ENCODE results near the gene MAP2. TPM values are rescaled to one million over a fixed set of nuclear protein-coding genes. Genes with fewer than 3 reads are reported as not detected.

The MAP2 gene
- total RNA-seq, 1 experiment from 2014 or later: 71.1 TPM

DNA sequence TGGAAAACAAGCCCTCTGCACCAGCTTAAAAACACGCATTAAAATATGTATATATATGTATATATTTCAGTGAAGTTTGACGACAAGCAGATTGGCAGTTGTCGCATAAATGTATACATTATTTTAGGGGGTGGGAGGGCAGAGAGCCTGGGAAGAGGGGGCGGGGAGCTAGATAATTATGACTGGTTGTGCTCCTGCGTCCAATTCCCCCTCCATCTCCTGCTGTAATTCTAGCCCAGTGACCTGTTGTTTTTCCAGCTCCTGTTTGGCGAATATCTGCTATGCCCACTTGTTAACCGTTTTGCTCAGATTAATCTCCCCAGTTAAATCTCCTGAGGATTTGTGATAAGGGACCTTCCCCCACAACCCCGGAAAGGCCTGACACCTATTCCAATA, 348.4 kb downstream of the MAP2 start:
- H3K27me3 ChIP-seq (ENCODE audit: insufficient read depth, low read depth): no peaks in the 10 kb centered on the region
- no peak overlapping the region for H3K4me2 ChIP-seq
- no peak overlapping the region for H2AFZ ChIP-seq
- H3K9me2 ChIP-seq (ENCODE audit: insufficient read depth): no peaks in the 10 kb centered on the region
- no peaks in the 10 kb centered on the region for H3K4me1 ChIP-seq (replicated peaks; ENCODE audit: insufficient read depth)
- BruUV-seq (replicated peaks): no TSS peak
- ChIA-PET CTCF (no interaction called here), POLR2A (ENCODE audit: unreplicated experiment) (no interaction called here)
- H3K4me3 ChIP-seq: no peak overlapping the region
- no peak overlapping the region for H3K27ac ChIP-seq
- no peak for TF ChIP-seq EZH2 (IDR thresholded peaks at IDR 0.05; ENCODE audit: low read depth)
- TF ChIP-seq, protein P1, sequence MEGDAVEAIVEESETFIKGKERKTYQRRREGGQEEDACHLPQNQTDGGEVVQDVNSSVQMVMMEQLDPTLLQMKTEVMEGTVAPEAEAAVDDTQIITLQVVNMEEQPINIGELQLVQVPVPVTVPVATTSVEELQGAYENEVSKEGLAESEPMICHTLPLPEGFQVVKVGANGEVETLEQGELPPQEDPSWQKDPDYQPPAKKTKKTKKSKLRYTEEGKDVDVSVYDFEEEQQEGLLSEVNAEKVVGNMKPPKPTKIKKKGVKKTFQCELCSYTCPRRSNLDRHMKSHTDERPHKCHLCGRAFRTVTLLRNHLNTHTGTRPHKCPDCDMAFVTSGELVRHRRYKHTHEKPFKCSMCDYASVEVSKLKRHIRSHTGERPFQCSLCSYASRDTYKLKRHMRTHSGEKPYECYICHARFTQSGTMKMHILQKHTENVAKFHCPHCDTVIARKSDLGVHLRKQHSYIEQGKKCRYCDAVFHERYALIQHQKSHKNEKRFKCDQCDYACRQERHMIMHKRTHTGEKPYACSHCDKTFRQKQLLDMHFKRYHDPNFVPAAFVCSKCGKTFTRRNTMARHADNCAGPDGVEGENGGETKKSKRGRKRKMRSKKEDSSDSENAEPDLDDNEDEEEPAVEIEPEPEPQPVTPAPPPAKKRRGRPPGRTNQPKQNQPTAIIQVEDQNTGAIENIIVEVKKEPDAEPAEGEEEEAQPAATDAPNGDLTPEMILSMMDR (conservative IDR thresholded peaks at IDR 0.05): no peak
- H3F3A ChIP-seq (ENCODE audit: insufficient read depth, low read depth): no peaks in the 10 kb centered on the region
- H3K36me3 ChIP-seq (ENCODE audit: low read depth): no peaks in the 10 kb centered on the region
- H3K9me3 ChIP-seq (ENCODE audit: insufficient read depth, low read depth): no peaks in the 10 kb centered on the region
- intact Hi-C loops (cut with micrococcal nuclease; ENCODE audit: unreplicated experiment): no loop called here
- DNase-seq: no peak
- no peaks in the 10 kb centered on the region for H3K79me2 ChIP-seq (ENCODE audit: low read depth)
- no peaks in the 10 kb centered on the region for H4K20me1 ChIP-seq (ENCODE audit: insufficient read depth)

DNA sequence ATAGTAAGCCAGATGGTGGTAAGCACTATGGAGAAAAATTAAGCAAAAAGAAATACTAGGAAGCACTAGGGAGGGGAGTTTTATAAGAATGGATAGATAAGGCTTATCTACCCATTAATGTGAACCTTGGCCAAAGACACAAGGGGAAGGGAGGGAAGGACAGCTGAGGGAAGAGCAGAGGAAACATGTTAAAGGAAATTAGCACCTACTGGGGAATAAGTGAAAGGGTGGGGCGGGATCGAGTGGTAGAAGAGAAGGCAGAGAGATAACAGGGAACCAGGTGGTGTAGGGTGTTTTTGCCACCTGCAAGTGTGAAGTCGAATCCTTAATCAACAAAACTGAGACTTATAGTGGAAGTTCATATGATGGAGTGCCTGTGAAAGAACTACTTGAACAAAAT, 349.5 kb downstream of the MAP2 start:
- ChIA-PET POLR2A (ENCODE audit: unreplicated experiment) (interaction anchor here (0.6 kb wide), 1 partner anchor 966 kb away, joined by 3 read pairs; no protein-coding TSS in a partner anchor), CTCF (no interaction called here)
- no peaks in the 10 kb centered on the region for H3K27me3 ChIP-seq (ENCODE audit: insufficient read depth, low read depth)
- H3K79me2 ChIP-seq (ENCODE audit: low read depth): no peaks in the 10 kb centered on the region
- TF ChIP-seq EZH2 (IDR thresholded peaks at IDR 0.05; ENCODE audit: low read depth): no peak
- TF ChIP-seq, protein P1 (conservative IDR thresholded peaks at IDR 0.05): no peak
- intact Hi-C loops (cut with micrococcal nuclease; ENCODE audit: unreplicated experiment): no loop called here
- no TSS peak for BruUV-seq (replicated peaks)
- H3K27ac ChIP-seq: no peak overlapping the region
- H3F3A ChIP-seq (ENCODE audit: insufficient read depth, low read depth): no peaks in the 10 kb centered on the region
- H3K4me2 ChIP-seq: no peak overlapping the region
- H4K20me1 ChIP-seq (ENCODE audit: insufficient read depth): no peaks in the 10 kb centered on the region
- no peaks in the 10 kb centered on the region for H3K36me3 ChIP-seq (ENCODE audit: low read depth)
- no peaks in the 10 kb centered on the region for H3K9me2 ChIP-seq (ENCODE audit: insufficient read depth)
- H3K4me3 ChIP-seq: no peak overlapping the region
- H3K4me1 ChIP-seq (replicated peaks; ENCODE audit: insufficient read depth): no peaks in the 10 kb centered on the region
- H2AFZ ChIP-seq: no peak overlapping the region
- no peaks in the 10 kb centered on the region for H3K9me3 ChIP-seq (ENCODE audit: insufficient read depth, low read depth)
- no peak for DNase-seq

All from PC-9 (cell line).